AG04449 (cell line): ENCODE results near the gene SASH1.
A peak's percentile ranks its signal among the peaks of the same experiment; 100 is the strongest.

Experiments used
- CTCF ChIA-PET: fragments of 350-600 bp; formaldehyde crosslinking; extraction: SDS; loops from one replicate; lab custom pipeline; 2021; ENCODE audit warnings: antibody characterized with exemption; lab: Yijun Ruan, JAX
- POLR2A ChIA-PET: fragments of 400-600, 350-600 bp; formaldehyde crosslinking; extraction: SDS; loops from one replicate; lab custom pipeline; 2020; ENCODE audit warnings: antibody characterized with exemption, inconsistent platforms; lab: Yijun Ruan, JAX
- DNase-seq: peaks from one replicate; pipeline ENCODE4 v3.0.0-alpha.2; 2010; ENCODE audit warnings: low read depth, low spot score
- H3K4me3 ChIP-seq: 2 replicates; pipeline ENCODE4 v1.5.1; 2011; ENCODE audit warnings: low read depth, mild to moderate bottlenecking, control low read depth, low read length
- TF ChIP-seq, protein P1 (sequence below): IDR thresholded peaks from one replicate; pipeline ENCODE4 v1.5.1; 2011; ENCODE audit warnings: mild to moderate bottlenecking, moderate library complexity, low read length, control low read depth, inconsistent platforms; ENCODE audit not compliant: insufficient read depth; ENCODE audit errors: missing control alignments

Gene SASH1

DNA sequence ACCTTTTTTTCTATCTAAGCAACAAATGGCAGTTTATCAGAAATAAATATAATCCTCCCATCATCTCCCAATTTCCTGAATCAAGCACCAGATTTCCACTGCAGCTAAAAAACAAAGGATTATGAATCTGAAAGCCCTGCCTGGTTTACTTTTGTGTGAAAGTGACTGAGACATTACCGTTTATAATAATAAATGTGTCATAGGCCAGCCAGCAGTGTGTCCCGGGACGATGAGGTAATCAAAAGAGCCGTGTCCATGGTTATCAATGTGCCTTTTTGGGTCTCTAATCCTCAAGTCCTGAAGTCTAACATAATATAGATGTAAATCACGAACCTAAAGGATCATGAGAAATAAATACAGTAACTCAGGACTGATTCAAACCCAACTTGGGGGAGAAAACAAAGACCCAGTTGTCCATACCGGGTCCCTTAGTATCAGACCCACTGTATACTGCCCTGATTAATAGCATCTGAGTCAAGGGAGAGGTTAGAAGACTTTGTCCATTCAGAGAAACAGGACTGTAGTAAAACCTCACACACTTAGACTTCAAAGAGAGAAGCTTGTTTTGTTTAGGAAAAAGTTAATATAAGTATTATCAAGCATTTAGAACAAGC, 149.1 kb downstream of the SASH1 start:
- POLR2A ChIA-PET = no interaction called here
- no peak for DNase-seq
- H3K4me3 ChIP-seq = no peak overlapping the region
- CTCF ChIA-PET = interaction anchor here (1.0 to 1.1 kb wide), 2 partner anchors 10 to 315 kb away, joined by 3 to 6 read pairs; no protein-coding TSS in a partner anchor
- TF ChIP-seq, protein P1, sequence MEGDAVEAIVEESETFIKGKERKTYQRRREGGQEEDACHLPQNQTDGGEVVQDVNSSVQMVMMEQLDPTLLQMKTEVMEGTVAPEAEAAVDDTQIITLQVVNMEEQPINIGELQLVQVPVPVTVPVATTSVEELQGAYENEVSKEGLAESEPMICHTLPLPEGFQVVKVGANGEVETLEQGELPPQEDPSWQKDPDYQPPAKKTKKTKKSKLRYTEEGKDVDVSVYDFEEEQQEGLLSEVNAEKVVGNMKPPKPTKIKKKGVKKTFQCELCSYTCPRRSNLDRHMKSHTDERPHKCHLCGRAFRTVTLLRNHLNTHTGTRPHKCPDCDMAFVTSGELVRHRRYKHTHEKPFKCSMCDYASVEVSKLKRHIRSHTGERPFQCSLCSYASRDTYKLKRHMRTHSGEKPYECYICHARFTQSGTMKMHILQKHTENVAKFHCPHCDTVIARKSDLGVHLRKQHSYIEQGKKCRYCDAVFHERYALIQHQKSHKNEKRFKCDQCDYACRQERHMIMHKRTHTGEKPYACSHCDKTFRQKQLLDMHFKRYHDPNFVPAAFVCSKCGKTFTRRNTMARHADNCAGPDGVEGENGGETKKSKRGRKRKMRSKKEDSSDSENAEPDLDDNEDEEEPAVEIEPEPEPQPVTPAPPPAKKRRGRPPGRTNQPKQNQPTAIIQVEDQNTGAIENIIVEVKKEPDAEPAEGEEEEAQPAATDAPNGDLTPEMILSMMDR = no peak

DNA sequence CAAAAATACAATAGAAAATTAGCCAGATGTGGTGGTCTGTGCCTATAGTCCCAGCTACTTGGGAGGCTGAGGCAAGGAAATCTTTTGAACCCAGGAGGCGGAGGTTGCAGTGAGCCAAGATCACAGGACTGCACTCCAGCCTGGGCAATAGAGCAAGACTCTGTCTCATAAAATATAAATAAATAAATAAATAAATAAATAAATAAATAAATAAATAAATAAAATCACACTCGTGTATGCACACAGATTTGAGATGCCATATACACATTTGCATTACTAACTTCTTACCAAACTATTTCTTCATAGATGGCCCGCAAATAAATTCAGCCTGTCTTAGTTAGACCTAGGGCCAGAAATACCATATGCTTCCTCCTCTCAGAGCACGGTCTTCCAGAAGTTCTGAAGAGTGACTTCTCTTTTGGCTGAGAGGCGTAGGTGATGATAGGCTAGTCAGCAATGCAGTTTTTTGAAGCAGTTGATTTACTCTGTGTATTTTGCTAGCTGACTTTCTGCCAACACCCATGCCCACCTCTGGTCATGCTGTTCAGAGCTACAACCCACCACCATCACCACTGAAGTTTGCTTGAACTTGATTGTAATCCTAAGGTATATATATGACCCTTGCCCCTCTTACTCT, 150.1 kb downstream of the SASH1 start:
- ChIA-PET POLR2A (no interaction called here), CTCF (interaction anchor here (1.2 kb wide), 1 partner anchor 316 kb away, joined by 4 read pairs; no protein-coding TSS in a partner anchor)
- H3K4me3 ChIP-seq = no peak overlapping the region
- DNase-seq = no peak
- TF ChIP-seq, protein P1 = no peak

DNA sequence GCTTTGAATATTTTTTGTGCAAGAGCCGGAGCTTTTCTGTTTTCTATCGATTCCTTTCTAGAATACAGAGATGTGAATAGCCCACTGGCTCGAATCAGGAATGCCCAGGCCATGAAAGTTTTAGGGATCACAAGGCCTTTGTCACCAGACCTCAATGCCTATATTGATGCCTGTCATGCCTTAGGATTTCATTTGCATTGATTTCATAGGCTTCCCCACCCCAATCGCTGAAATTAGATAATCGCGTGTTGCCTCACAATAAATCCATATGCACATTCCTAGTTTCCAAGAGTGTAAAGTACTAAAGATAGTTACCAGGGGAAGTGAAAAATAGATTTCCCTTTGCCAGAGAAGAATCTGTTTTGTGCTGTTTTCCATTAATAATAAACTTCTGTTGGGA, 150.8 kb downstream of the SASH1 start:
- H3K4me3 ChIP-seq = no peak overlapping the region
- ChIA-PET POLR2A (no interaction called here), CTCF (interaction anchor here (1.2 kb wide), 1 partner anchor 317 kb away, joined by 4 read pairs; no protein-coding TSS in a partner anchor)
- no peak for DNase-seq
- TF ChIP-seq, protein P1 = no peak

DNA sequence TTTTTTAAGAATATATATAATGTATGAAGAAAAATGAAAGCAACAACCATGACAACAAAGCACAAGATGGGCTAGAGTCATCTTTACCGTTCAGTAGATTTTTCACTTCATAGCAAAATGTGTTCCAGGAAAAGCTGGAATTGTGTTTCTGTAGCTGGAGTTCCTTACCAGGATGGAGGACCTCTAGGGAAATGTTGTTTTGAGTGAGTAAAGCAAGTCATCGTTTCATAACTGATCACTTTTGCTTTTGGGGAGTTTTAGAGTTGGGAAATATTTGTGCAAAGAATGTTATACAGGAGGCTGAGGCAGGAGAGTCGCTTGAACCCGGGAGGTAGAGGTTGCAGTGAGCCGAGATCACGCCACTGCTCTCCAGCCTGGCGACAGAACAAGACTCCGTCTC, 151.6 kb downstream of the SASH1 start:
- ChIA-PET POLR2A (no interaction called here), CTCF (no interaction called here)
- no peak for DNase-seq
- TF ChIP-seq, protein P1 = no peak
- no peak overlapping the region for H3K4me3 ChIP-seq

DNA sequence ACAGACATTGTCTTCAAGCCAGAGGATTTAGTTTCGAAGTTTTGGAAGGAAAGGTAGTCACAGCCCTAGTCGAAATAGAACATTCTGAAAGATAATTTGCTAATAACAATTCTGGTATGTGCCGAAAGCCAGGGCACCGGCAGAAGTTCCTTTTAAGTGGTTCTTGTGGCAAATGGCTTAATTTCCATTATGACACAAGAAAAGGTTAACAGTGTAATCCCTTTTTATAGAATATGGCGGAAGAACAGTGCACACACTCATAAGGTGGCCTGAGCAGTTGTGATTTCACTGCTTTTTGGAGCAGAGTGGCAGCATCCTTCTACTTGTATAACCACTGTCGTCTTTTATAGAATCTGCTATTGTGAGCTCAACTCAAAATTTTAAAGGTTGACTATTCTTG, 152.4 kb downstream of the SASH1 start:
- CTCF ChIA-PET = no interaction called here
- POLR2A ChIA-PET = no interaction called here
- no peak for DNase-seq
- no peak overlapping the region for H3K4me3 ChIP-seq
- TF ChIP-seq, protein P1 = no peak

DNA sequence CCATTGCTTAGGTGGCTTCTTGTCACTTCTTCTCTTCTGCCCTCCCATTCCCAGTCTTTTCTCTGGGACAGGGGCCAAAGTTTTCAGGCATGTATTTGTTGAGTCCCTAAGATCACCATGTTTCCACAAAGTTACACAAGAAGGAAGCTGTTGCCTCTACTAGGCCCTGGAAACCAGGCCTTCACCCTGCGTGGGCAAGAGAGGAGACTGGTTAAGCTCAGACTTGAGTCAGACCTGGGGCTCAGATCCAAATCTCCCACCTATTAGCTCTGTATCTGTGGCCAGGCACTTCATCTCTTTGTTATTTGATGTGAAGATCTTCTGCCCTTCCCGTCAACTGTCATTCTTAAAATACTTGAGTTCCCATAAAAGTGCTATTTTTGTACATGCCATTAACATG, 154.6 kb downstream of the SASH1 start:
- peak; percentile 86 for DNase-seq
- POLR2A ChIA-PET = interaction anchor here (1.1 to 1.3 kb wide), 2 partner anchors 12 to 33 kb away, joined by 6 read pairs; no protein-coding TSS in a partner anchor
- CTCF ChIA-PET = interaction anchor here (0.8 to 2.0 kb wide), 3 partner anchors 9 to 320 kb away, joined by 3 to 6 read pairs (median 3); no protein-coding TSS in a partner anchor
- H3K4me3 ChIP-seq = no peak overlapping the region
- TF ChIP-seq, protein P1 = no peak
